Medulla oblongata (tissue), 1 donor: Measurements from ENCODE around the gene CACUL1.

ENCODE experiments used
- DNase-seq: peaks from one replicate; pipeline ENCODE4 v3.0.0-alpha.2; 2015; ENCODE audit errors: extremely low spot score

Gene CACUL1

GRCh38 chr10:118638680-118639079, 116.1 kb downstream of the CACUL1 start:
- DNase-seq = no peak

- no peak for DNase-seq
Observed at GRCh38 chr10:118635674-118636402, 118.9 kb downstream of the CACUL1 start.

- no peak for DNase-seq
Observed at GRCh38 chr10:118633786-118634185, 121.0 kb downstream of the CACUL1 start.

GRCh38 chr10:118629211-118629610, 125.6 kb downstream of the CACUL1 start:
- no peak for DNase-seq

GRCh38 chr10:118628397-118628796, 126.4 kb downstream of the CACUL1 start:
- no peak for DNase-seq

- DNase-seq = no peak
Observed at GRCh38 chr10:118626953-118627352, 127.8 kb downstream of the CACUL1 start.
